ENCODE results near the gene POU2F2.

DNA sequence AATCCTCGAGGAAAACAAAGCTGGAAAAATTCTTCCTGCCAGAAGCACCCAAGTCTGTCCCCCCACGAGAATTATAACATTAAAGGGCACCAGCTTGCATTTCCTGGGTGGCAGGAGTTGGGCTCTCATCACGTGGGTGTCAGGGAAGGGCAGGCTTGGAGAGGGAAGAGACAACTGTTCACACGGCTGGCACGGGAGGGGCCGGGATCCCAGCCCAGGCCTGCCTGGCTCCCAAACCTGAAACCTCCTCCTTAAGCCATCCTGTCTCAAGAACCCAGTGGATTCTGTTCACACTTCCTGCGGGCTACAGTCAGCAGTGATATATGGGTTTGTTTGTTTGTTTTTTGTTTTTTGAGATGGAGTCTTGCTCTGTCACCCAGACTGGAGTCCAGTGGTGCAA is 74.4 kb downstream of the POU2F2 start:
- TF ChIP-seq, protein P1, sequence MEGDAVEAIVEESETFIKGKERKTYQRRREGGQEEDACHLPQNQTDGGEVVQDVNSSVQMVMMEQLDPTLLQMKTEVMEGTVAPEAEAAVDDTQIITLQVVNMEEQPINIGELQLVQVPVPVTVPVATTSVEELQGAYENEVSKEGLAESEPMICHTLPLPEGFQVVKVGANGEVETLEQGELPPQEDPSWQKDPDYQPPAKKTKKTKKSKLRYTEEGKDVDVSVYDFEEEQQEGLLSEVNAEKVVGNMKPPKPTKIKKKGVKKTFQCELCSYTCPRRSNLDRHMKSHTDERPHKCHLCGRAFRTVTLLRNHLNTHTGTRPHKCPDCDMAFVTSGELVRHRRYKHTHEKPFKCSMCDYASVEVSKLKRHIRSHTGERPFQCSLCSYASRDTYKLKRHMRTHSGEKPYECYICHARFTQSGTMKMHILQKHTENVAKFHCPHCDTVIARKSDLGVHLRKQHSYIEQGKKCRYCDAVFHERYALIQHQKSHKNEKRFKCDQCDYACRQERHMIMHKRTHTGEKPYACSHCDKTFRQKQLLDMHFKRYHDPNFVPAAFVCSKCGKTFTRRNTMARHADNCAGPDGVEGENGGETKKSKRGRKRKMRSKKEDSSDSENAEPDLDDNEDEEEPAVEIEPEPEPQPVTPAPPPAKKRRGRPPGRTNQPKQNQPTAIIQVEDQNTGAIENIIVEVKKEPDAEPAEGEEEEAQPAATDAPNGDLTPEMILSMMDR (conservative IDR thresholded peaks at IDR 0.05): no peak
- TF ChIP-seq ZFX (IDR thresholded peaks at IDR 0.05): no peak

All from C4-2B (cell line).